Thyroid gland (tissue), 4 donors: ENCODE data around the gene TAF3.

Experiments
- POLR2A ChIP-seq, 2 donors: fragments of 450-650 bp; IDR thresholded peaks; one replicate each; pipeline ENCODE4 v1.6.1; 2017; ENCODE audit warnings: antibody characterized with exemption in 2 of 2, mild to moderate bottlenecking in 2 of 2, moderate library complexity in 1 of 2
- TF ChIP-seq, protein P1 (sequence below), 6 experiments: fragments of 200-600 bp in 3 of 6; fragments of 450-650 bp in 3 of 6; sonication (generic) in 3 of 6; IDR thresholded peaks; one replicate each; pipeline ENCODE4 v1.5.1; 2016 to 2019; ENCODE audit warnings: antibody characterized with exemption in 6 of 6, mild to moderate bottlenecking in 2 of 6, inconsistent platforms in 1 of 6, moderate library complexity in 1 of 6

GRCh38 chr10:7998831-7999230 is 180.5 kb downstream of the TAF3 start:
- TF ChIP-seq, protein P1, sequence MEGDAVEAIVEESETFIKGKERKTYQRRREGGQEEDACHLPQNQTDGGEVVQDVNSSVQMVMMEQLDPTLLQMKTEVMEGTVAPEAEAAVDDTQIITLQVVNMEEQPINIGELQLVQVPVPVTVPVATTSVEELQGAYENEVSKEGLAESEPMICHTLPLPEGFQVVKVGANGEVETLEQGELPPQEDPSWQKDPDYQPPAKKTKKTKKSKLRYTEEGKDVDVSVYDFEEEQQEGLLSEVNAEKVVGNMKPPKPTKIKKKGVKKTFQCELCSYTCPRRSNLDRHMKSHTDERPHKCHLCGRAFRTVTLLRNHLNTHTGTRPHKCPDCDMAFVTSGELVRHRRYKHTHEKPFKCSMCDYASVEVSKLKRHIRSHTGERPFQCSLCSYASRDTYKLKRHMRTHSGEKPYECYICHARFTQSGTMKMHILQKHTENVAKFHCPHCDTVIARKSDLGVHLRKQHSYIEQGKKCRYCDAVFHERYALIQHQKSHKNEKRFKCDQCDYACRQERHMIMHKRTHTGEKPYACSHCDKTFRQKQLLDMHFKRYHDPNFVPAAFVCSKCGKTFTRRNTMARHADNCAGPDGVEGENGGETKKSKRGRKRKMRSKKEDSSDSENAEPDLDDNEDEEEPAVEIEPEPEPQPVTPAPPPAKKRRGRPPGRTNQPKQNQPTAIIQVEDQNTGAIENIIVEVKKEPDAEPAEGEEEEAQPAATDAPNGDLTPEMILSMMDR (IDR thresholded peaks at IDR 0.05) = no peak
- TF ChIP-seq POLR2A (IDR thresholded peaks at IDR 0.05) = no peak
